ENCODE measurements around the gene FRMD4B.

- TF ChIP-seq CTCF (IDR thresholded peaks at IDR 0.05) (no peak), POLR2A (IDR thresholded peaks at IDR 0.05) (no peak), POLR2AphosphoS5 (IDR thresholded peaks at IDR 0.05; ENCODE audit: insufficient read depth in 1 of 2, low read depth in 1 of 2) (no peak)
Measured at GRCh38 chr3:69203631-69204314, 182.1 kb downstream of the FRMD4B start.

Data from vagina (tissue), 2 donors.